SK-N-SH (cell line): Measurements from ENCODE around the gene AADAT. TPM values are rescaled to one million over a fixed set of nuclear protein-coding genes. Genes with fewer than 3 reads are reported as not detected.

Source experiments
- CTCF ChIA-PET: fragments of 300-600, 350-600 bp; formaldehyde crosslinking; extraction: SDS; loops from one replicate; lab custom pipeline; 2021; lab: Yijun Ruan, JAX
- POLR2A ChIA-PET: fragments of 350-600 bp; sonication (Branson Sonifier 250); formaldehyde crosslinking; extraction: SDS; loops from one replicate; lab custom pipeline; 2020; ENCODE audit warnings: antibody characterized with exemption, inconsistent platforms; lab: Yijun Ruan, JAX
- DNase-seq: peaks from one replicate; pipeline ENCODE4 v3.0.0; 2012
- H2AFZ ChIP-seq: fragments of 200-600 bp; sonication (generic); 2 replicates; pipeline ENCODE4 v1.8.1; 2016; ENCODE audit warnings: antibody characterized with exemption, mild to moderate bottlenecking, low read depth
- H3F3A ChIP-seq: fragments of 200-600 bp; sonication (generic); replicated peaks from 2 replicates; pipeline ENCODE3; 2016; ENCODE audit warnings: antibody characterized with exemption, mild to moderate bottlenecking; ENCODE audit not compliant: insufficient read depth
- H3K27ac ChIP-seq, 2 experiments: fragments of 200-500 bp in 1 of 2; fragments of 200-600 bp in 1 of 2; sonication (Bioruptor generic) in 1 of 2; sonication (generic), shearing (Covaris generic) in 1 of 2; 2 replicates each; pipeline versions ENCODE4 v1.5.1 to v1.6.1; 2014 to 2016; ENCODE audit warnings: low read depth in 2 of 2, inconsistent platforms in 1 of 2, low read length in 1 of 2, mild to moderate bottlenecking in 1 of 2, mixed read lengths in 1 of 2
- H3K27me3 ChIP-seq: fragments of 200-600 bp; sonication (generic), shearing (Covaris generic); 2 replicates; pipeline ENCODE4 v1.6.1; 2016; ENCODE audit warnings: mixed run types; ENCODE audit not compliant: insufficient read depth
- H3K36me3 ChIP-seq, 2 experiments: fragments of 200-500 bp in 1 of 2; fragments of 200-600 bp in 1 of 2; sonication (Bioruptor generic) in 1 of 2; sonication (generic) in 1 of 2; replicated peaks in 1 of 2; 2 replicates each; pipeline versions ENCODE3 to v1.5.1; 2014 to 2016; ENCODE audit warnings: low read length in 1 of 2, mild to moderate bottlenecking in 1 of 2; ENCODE audit not compliant: insufficient read depth in 2 of 2, control insufficient read depth in 1 of 2
- H3K4me1 ChIP-seq, 2 experiments: fragments of 200-500 bp in 1 of 2; fragments of 200-600 bp in 1 of 2; sonication (Bioruptor generic) in 1 of 2; sonication (generic), shearing (Covaris generic) in 1 of 2; 2 replicates each; pipeline versions ENCODE4 v1.5.1 to v1.6.1; 2014 to 2016; ENCODE audit warnings: low read depth in 1 of 2, low read length in 1 of 2, mixed run types in 1 of 2; ENCODE audit not compliant: insufficient read depth in 2 of 2, control insufficient read depth in 1 of 2
- H3K4me2 ChIP-seq: fragments of 200-600 bp; sonication (generic), shearing (Covaris generic); 2 replicates; pipeline ENCODE4 v1.6.1; 2017; ENCODE audit warnings: mixed run types
- H3K4me3 ChIP-seq, 2 experiments: fragments of 200-500 bp in 1 of 2; fragments of 200-600 bp in 1 of 2; sonication (Bioruptor generic) in 1 of 2; sonication (generic), shearing (Covaris generic) in 1 of 2; 2 replicates each; pipeline versions ENCODE4 v1.5.1 to v1.8.1; 2014 to 2016; ENCODE audit warnings: low read depth in 2 of 2, inconsistent platforms in 1 of 2, low read length in 1 of 2, mild to moderate bottlenecking in 1 of 2, mixed read lengths in 1 of 2, moderate library complexity in 1 of 2
- H3K79me2 ChIP-seq: fragments of 200-600 bp; sonication (generic); 2 replicates; pipeline ENCODE4 v1.8.1; 2017; ENCODE audit warnings: mild to moderate bottlenecking; ENCODE audit not compliant: insufficient read depth
- H3K9ac ChIP-seq: fragments of 200-600 bp; sonication (generic); 2 replicates; pipeline ENCODE4 v1.6.1; 2017; ENCODE audit warnings: mixed run types
- H3K9me2 ChIP-seq: fragments of 200-600 bp; sonication (generic); 2 replicates; pipeline ENCODE4 v1.6.1; 2017; ENCODE audit warnings: mixed run types
- H3K9me3 ChIP-seq: fragments of 200-600 bp; sonication (generic); 2 replicates; pipeline ENCODE4 v1.6.1; 2017; ENCODE audit warnings: mixed run types, mild to moderate bottlenecking, moderate library complexity
- H4K20me1 ChIP-seq: fragments of 200-600 bp; sonication (generic); 2 replicates; pipeline ENCODE4 v1.6.1; 2017; ENCODE audit warnings: mild to moderate bottlenecking, mixed run types; ENCODE audit not compliant: insufficient read depth
- CTCF ChIP-seq: fragments of 200-600 bp; sonication (generic); IDR thresholded peaks from 2 replicates; pipeline ENCODE4 v1.6.1; 2017; ENCODE audit warnings: antibody characterized with exemption, mild to moderate bottlenecking, moderate library complexity
- ELF1 ChIP-seq: IDR thresholded peaks from 2 replicates; pipeline ENCODE4 v1.4.0; 2012
- EP300 ChIP-seq, 2 experiments: IDR thresholded peaks; 2 replicates each; pipeline versions ENCODE4 v1.4.0 to v1.6.1; 2012; ENCODE audit warnings: borderline replicate concordance in 1 of 2, low read depth in 1 of 2, low read length in 1 of 2
- FOSL2 ChIP-seq: IDR thresholded peaks from 2 replicates; pipeline ENCODE4 v1.4.0; 2012; ENCODE audit warnings: low read depth, mild to moderate bottlenecking, moderate library complexity, borderline replicate concordance
- FOXM1 ChIP-seq: IDR thresholded peaks from 2 replicates; pipeline ENCODE4 v1.4.0; 2012; ENCODE audit warnings: low read depth, mild to moderate bottlenecking
- IRF3 ChIP-seq: fragments of 150-350 bp; IDR thresholded peaks from 2 replicates; pipeline ENCODE4 v1.6.1; 2016; ENCODE audit warnings: mild to moderate bottlenecking, low read depth, low read length
- MEF2A ChIP-seq: IDR thresholded peaks from 2 replicates; pipeline ENCODE4 v1.4.0; 2012; ENCODE audit warnings: low read depth, borderline replicate concordance
- NFIC ChIP-seq: IDR thresholded peaks from 2 replicates; pipeline ENCODE4 v1.4.0; 2012; ENCODE audit warnings: borderline replicate concordance
- NRF1 ChIP-seq: IDR thresholded peaks from 2 replicates; pipeline ENCODE4 v1.6.1; 2012; ENCODE audit warnings: low read depth, mild to moderate bottlenecking, low read length
- RAD21 ChIP-seq: IDR thresholded peaks from 2 replicates; pipeline ENCODE4 v1.6.1; 2012; ENCODE audit warnings: mild to moderate bottlenecking, low read length
- RCOR1 ChIP-seq: fragments of 150-350 bp; IDR thresholded peaks from 2 replicates; pipeline ENCODE4 v1.6.1; 2017; ENCODE audit warnings: antibody characterized with exemption, low read length
- RFX5 ChIP-seq: IDR thresholded peaks from 2 replicates; pipeline ENCODE4 v1.6.1; 2012; ENCODE audit warnings: mild to moderate bottlenecking, improper control_type of control experiment, low read length
- SIN3A ChIP-seq: IDR thresholded peaks from 2 replicates; pipeline ENCODE4 v1.6.1; 2012; ENCODE audit warnings: low read depth, mild to moderate bottlenecking, low read length, moderate library complexity, borderline replicate concordance
- SMC3 ChIP-seq: IDR thresholded peaks from 2 replicates; pipeline ENCODE4 v1.6.1; 2012; ENCODE audit warnings: low read depth, low read length, improper control_type of control experiment
- TAF1 ChIP-seq: IDR thresholded peaks from 2 replicates; pipeline ENCODE4 v1.6.1; 2012; ENCODE audit warnings: low read depth, mild to moderate bottlenecking, low read length, moderate library complexity, borderline replicate concordance
- TEAD4 ChIP-seq: IDR thresholded peaks from 2 replicates; pipeline ENCODE4 v1.4.0; 2012; ENCODE audit warnings: mild to moderate bottlenecking, borderline replicate concordance; ENCODE audit not compliant: insufficient read depth
- USF1 ChIP-seq: IDR thresholded peaks from 2 replicates; pipeline ENCODE4 v1.4.0; 2012; ENCODE audit warnings: low read depth, borderline replicate concordance
- YY1 ChIP-seq: IDR thresholded peaks from 2 replicates; pipeline ENCODE4 v1.4.0; 2012; ENCODE audit warnings: low read depth, mild to moderate bottlenecking
- ZBTB33 ChIP-seq: IDR thresholded peaks from 2 replicates; pipeline ENCODE4 v1.4.0; 2012; ENCODE audit warnings: low read depth, borderline replicate concordance
- WGBS: methylation state at CpG from one replicate; pipeline ENCODE4 v1.1.6; 2017; ENCODE audit warnings: low lambda C conversion rate; 5-methylcytosine and 5-hydroxymethylcytosine counted together
- polyA plus RNA-seq, 3 experiments: library from polyadenylated mRNA; depleted of rRNA; stranded (reverse); fragments of >200 nt; gene quantifications; 2 replicates each; pipeline ENCODE4 v1.2.3, GENCODE V29; 2012

The AADAT gene
- polyA plus RNA-seq, 1 of the 3 experiments (the other 2 are of a cell fraction), result 12.5 TPM

- no peak overlapping the region for H2AFZ ChIP-seq
- H3K4me1 ChIP-seq, result no peaks in the 10 kb centered on the region
- CTCF ChIA-PET, result no interaction called here
- no peak overlapping the region for H3K4me2 ChIP-seq
- TF ChIP-seq FOSL2 (no peak), TAF1 (no peak)
- no peaks in the 10 kb centered on the region for H4K20me1 ChIP-seq
- no peak overlapping the region for H3K9ac ChIP-seq
- H3K27me3 ChIP-seq, result no peaks in the 10 kb centered on the region
- no peaks in the 10 kb centered on the region for H3K79me2 ChIP-seq
- WGBS, result 80% methylated on average over 5 of the region's 5 CpGs
- POLR2A ChIA-PET, result no interaction called here
- no peak overlapping the region for H3K4me3 ChIP-seq
- peaks cover 0 to 4% of the 10 kb centered on the region in 2 experiments for H3K36me3 ChIP-seq
- no peaks in the 10 kb centered on the region for H3K9me2 ChIP-seq
- no peak overlapping the region for H3K27ac ChIP-seq
- no peaks in the 10 kb centered on the region for H3F3A ChIP-seq
- no peaks in the 10 kb centered on the region for H3K9me3 ChIP-seq
- no peak for DNase-seq
Measured at GRCh38 chr4:170052919-170053318, 36.8 kb downstream of the AADAT start.

- Histone ChIP-seq H3K9me3 (no peaks in the 10 kb centered on the region), H3K79me2 (no peaks in the 10 kb centered on the region), H3F3A (no peaks in the 10 kb centered on the region), H3K27ac (no peak overlapping the region), H3K9ac (no peak overlapping the region), H3K4me3 (no peak overlapping the region), H3K4me1 (no peaks in the 10 kb centered on the region), H3K9me2 (no peaks in the 10 kb centered on the region), H3K4me2 (no peak overlapping the region), H3K27me3 (no peaks in the 10 kb centered on the region), H2AFZ (no peak overlapping the region), H3K36me3 (no peaks in the 10 kb centered on the region), H4K20me1 (no peaks in the 10 kb centered on the region)
- DNase-seq, result no peak
- 79% methylated on average over 2 of the region's 2 CpGs for WGBS
- ChIA-PET POLR2A (no interaction called here), CTCF (interaction anchor here (0.6 to 2.5 kb wide), 3 partner anchors 39 to 420 kb away, joined by 3 to 12 read pairs (median 3); no protein-coding TSS in a partner anchor)
- TF ChIP-seq SIN3A (no peak), CTCF (no peak), NRF1 (no peak), NFIC (no peak), USF1 (no peak), TEAD4 (no peak), YY1 (no peak), FOSL2 (no peak), EP300 (IDR thresholded peaks at IDR 0.05; ENCODE audit: borderline replicate concordance in 1 of 2, low read depth in 1 of 2, low read length in 1 of 2) (no peak), FOXM1 (no peak), RCOR1 (no peak), ELF1 (no peak), IRF3 (no peak), RAD21 (no peak), MEF2A (no peak), SMC3 (no peak), RFX5 (no peak), ZBTB33 (no peak)
Measured at GRCh38 chr4:170051402-170051801, 38.4 kb downstream of the AADAT start.
